GM18951 (cell line): ENCODE measurements around the gene CA14.

Experiments
- POLR2A ChIP-seq: IDR thresholded peaks from 4 replicates; pipeline ENCODE4 v1.6.1; 2011; ENCODE audit warnings: mild to moderate bottlenecking; ENCODE audit not compliant: insufficient read length, insufficient read depth; ENCODE audit errors: extremely low read depth
- in situ Hi-C: fragments of 300-500 bp; cut with MboI; formaldehyde crosslinking; loops from one replicate; pipeline ENCODE4 v1.12.0; 2022; ENCODE audit warnings: low sequenced_read_pairs, mixed read lengths, inconsistent platforms; ENCODE audit not compliant: unreplicated experiment

The CA14 gene

DNA sequence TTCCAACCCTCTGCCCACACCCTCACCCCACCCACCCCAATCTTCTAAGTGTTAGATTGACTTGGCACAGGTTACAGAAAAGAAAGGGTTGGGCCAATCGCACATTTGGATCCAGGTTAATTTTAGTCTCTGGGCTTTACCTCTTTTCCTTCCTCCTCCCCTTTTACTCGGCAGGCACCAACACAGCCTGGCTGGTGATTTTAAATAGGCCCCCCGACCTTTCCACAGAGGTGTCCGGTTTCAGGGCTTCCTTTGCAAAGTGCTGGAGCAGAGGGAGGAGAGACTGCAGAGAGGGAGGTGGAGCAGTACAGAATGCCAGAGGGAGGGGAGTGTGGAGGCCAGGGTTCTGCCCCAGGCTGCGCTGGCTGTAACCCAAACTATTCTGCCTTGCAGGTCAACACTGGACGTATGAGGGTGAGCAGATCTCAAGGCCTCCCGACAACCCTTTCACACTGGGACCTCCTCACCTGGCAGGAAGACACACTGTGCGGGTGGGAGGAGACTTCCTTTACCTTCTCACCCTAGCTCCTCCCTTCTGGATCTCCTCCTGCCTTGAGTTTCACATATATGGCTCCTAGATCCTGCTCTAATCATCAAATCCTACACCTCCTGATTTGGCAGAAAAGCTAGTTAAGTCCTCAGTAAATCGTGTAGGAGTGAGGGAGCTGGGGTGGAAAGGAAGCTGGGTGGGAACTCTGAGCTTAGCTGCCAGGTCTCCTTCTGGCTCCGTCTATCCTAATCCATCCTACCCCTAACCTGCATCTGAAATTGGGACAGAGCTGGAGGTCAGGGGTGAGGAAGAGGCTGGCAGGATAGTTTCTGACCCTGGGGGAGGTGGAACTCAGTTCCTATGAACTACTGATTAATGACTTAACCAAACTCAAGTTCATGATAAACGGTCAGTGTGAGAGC is 2.4 kb downstream of the CA14 start:
- in situ Hi-C loops: loop anchor here (10.0 kb wide), 1 partner anchor 735 kb away; no protein-coding TSS in a partner anchor
- no peak for TF ChIP-seq POLR2A

- in situ Hi-C loops: no loop called here
Measured at GRCh38 chr1:150261367-150261766, 3.8 kb downstream of the CA14 start.

DNA sequence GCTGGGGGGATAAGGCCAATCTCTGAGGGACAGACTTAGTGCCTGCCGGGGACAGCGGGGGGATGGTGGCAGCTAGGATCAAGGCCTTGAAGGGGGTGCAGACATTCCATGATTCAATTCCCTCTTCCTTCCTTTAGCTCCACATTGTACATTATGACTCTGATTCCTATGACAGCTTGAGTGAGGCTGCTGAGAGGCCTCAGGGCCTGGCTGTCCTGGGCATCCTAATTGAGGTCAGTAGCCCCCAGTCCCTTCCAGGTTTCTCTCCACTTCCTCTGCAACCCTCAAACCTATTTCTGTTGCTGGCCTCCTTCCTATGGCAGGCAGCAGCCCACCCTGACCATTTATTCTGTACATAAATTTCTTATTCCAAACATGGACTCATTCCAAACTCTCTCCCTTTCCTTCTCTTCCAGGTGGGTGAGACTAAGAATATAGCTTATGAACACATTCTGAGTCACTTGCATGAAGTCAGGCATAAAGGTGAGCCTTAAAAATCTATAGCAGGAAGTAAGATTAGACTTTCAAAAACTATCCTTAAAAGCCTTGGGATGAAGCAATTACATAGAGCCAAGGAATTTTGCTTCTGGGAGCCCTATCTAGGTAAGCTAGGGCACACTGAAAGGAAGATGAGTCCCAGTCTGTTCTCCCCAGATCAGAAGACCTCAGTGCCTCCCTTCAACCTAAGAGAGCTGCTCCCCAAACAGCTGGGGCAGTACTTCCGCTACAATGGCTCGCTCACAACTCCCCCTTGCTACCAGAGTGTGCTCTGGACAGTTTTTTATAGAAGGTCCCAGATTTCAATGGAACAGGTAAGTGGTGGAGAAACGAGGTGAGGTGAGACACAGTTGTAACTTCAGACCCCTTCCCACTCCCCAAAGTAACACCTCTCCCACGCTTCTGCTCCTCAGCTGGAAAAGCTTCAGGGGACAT is 5.1 kb downstream of the CA14 start:
- TF ChIP-seq POLR2A: no peak
- in situ Hi-C loops: no loop called here

More at GRCh38 chr1:150261367-150261766, 3.8 kb downstream of the CA14 start:
- no peak for TF ChIP-seq POLR2A

GRCh38 chr1:150263549-150263948 is 6.0 kb downstream of the CA14 start:
- TF ChIP-seq POLR2A: no peak
- in situ Hi-C loops: no loop called here

- in situ Hi-C loops: no loop called here
- TF ChIP-seq POLR2A: no peak
Measured at GRCh38 chr1:150267896-150268295, 10.3 kb downstream of the CA14 start.

GRCh38 chr1:150268340-150268704 is 10.7 kb downstream of the CA14 start:
- no peak for TF ChIP-seq POLR2A
- in situ Hi-C loops: no loop called here

DNA sequence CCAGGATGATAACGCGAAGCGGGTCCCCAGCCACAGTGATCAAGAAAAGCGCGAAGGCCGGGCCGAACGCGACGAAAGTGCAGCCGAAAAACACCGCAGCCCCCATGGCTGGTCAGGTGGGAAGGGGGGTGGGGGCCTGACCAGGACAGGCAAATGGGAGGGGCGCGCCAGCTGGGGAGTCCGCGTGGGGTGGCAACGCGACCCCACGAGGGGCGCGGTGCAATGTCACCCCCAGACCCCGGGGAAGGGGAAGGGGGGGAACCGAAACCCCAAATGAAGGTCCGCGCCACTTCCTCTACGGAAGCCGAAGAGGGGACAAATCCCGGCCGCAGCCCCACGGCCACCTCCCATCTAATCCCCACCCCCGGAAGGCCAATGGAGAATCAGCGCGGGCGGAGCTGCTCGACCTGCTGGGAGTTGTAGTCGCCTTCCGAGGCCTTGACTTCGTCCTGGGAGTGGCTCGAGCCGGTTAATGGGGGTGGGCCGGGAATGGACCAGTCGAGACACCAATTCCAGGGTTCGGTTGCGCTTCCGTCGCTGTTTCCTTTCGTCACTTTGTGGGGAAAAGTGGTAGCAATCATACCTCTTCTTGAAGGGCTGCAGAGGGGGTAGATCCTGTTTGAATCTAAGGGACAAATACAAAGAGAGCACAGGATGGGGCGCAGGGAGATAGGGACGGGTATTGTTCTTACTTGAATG is 11.3 kb downstream of the CA14 start, which contains the start of gene APH1A:
TSS of gene APH1A (minus strand) at position 312 of the 699 bp plus-strand sequence. CDS start at position 106, 206 bp downstream.
- in situ Hi-C loops: no loop called here
- peak; percentile 71 for TF ChIP-seq POLR2A

DNA sequence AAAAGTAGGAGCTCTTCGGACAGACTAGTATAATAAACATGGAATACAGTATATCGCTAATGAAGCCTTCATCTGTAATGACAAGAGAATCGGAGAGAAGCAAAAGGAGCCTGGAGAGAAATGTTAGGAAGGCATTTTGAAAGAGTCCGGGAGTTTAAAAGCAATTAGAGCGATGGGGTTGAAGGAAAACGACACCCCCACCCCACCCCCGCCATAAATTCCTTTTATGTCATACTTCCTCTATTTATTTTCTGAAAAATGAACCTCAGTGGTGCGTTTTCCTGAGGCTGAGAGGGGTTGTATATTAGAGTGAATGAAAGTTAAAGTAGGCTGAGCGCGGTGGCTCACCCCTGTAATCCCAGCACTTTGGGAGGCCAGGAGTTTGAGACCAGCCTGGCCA is 11.9 kb downstream of the CA14 start:
- in situ Hi-C loops: no loop called here

GRCh38 chr1:150271291-150271959 is 13.9 kb downstream of the CA14 start:
- in situ Hi-C loops: no loop called here
- TF ChIP-seq POLR2A: no peak

More for the DNA sequence above, 11.9 kb downstream of the CA14 start:
- TF ChIP-seq POLR2A: no peak

- in situ Hi-C loops: no loop called here
- no peak for TF ChIP-seq POLR2A
Measured at GRCh38 chr1:150273311-150273710, 15.7 kb downstream of the CA14 start.

DNA sequence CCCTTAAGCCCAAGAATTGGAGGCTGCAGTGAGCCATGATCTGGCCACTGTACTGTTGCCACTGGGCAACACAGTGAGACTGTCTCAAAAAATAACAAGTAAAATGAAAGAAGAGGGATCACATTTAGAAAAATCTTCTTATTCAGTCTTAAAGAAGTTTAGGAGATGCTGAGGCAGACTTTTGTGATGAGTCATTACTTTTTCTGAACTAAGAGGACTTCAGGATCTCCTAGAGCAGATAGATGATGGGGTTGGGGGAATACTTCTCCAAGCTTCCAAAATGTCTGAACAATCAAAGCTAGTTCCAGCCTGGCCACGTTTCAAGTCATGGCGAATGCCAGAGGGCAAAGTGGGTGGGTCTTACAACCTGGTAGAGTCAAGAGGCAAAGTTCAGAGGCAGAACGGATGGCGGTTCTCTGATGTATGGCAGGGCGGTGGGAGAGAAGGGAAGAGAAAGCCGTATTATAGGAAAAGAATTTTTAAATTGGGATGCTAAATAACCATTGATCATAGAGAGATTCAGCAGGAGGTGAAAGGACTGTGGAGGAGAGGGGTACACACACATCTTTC is 22.6 kb downstream of the CA14 start:
- TF ChIP-seq POLR2A: no peak

GRCh38 chr1:150281221-150281757 is 23.7 kb downstream of the CA14 start:
- in situ Hi-C loops: no loop called here
- TF ChIP-seq POLR2A: no peak

More for the DNA sequence above, 22.6 kb downstream of the CA14 start:
- in situ Hi-C loops: no loop called here
